ENCODE measurements around the gene SARNP. TPM values are rescaled to one million over a fixed set of nuclear protein-coding genes. Genes with fewer than 3 reads are reported as not detected.

SARNP gene
- total and polyA plus RNA-seq, 8 donors, result 12.3 to 47.9 (median 17.3) TPM

GRCh38 chr12:55707841-55708694 is 109.5 kb downstream of the SARNP start, which contains the start of gene ITGA7:
TSS of gene ITGA7 (minus strand) at chr12:55707904. CDS start at chr12:55707682, 222 bp downstream.
- ATAC-seq (peak; percentile 79 to 95 (median 86)), FAIRE-seq (no peak), DNase-seq (peak in 5 of 6 donors; percentile 58 to 88 (median 79))
- no peaks in the 10 kb centered on the region for H3K27me3 ChIP-seq
- no peaks in the 10 kb centered on the region for H3K9me3 ChIP-seq
- H3K4me3 ChIP-seq, result peak within 1 kb of the TSS; percentile 39 to 62 (median 44)
- intact Hi-C loops (cut with DNase I), result no loop called here
- H3K4me1 ChIP-seq, result peaks cover 0 to 4% (median 0%) of the 10 kb centered on the region in 3 donors
- TF ChIP-seq CTCF (IDR thresholded peaks at IDR 0.05), result no peak
- no peaks in the 10 kb centered on the region for H3K36me3 ChIP-seq
- H3K27ac ChIP-seq, result no peak within 1 kb of the TSS
- WGBS, 2 donors, result 1% methylated on average over 30 to 39 of the region's 39 CpGs

Other genes with a start within 250 kb of the SARNP start
- gene OR2AP1, start 245.3 kb downstream of the SARNP start, total RNA-seq, result not detected
- gene OR2AP1, start 245.3 kb downstream of the SARNP start, polyA plus RNA-seq, result not detected
- not detected for gene OR10P1, start 180.8 kb downstream of the SARNP start, total RNA-seq
- not detected for gene OR10P1, start 180.8 kb downstream of the SARNP start, polyA plus RNA-seq
- 10 to 100 TPM in 1 of 6 donors, 1 to 10 TPM in 5; 3.4 to 12.6 (median 7.3) TPM for gene ITGA7, start 109.8 kb downstream of the SARNP start, total RNA-seq
- gene ITGA7, start 109.8 kb downstream of the SARNP start, polyA plus RNA-seq, result 10 to 100 TPM; 30.1 to 34.5 TPM
- 10 to 100 TPM; 32.5 to 60.6 (median 44.4) TPM for gene BLOC1S1, start 101.7 kb downstream of the SARNP start, total RNA-seq
- gene BLOC1S1, start 101.7 kb downstream of the SARNP start, polyA plus RNA-seq, result 100 to 1,000 TPM; 153 to 155 TPM
- 1 to 10 TPM; 1.3 to 4.4 (median 2.5) TPM for gene RDH5, start 97.3 kb downstream of the SARNP start, total RNA-seq
- 10 to 100 TPM in 1 of 2 donors, 1 to 10 TPM in 1; 8.8 to 12.6 TPM for gene RDH5, start 97.3 kb downstream of the SARNP start, polyA plus RNA-seq
- gene CD63, start 88.7 kb downstream of the SARNP start, total RNA-seq, result 100 to 1,000 TPM; 433 to 636 (median 525) TPM
- 100 to 1,000 TPM; 625 to 717 TPM for gene CD63, start 88.7 kb downstream of the SARNP start, polyA plus RNA-seq
- 1 to 10 TPM in 5 of 6 donors, under 1 TPM in 1; 0.91 to 3.5 (median 1.3) TPM for gene GDF11, start 74.6 kb downstream of the SARNP start, total RNA-seq
- 1 to 10 TPM in 1 of 2 donors, under 1 TPM in 1; 0.99 to 1.7 TPM for gene GDF11, start 74.6 kb downstream of the SARNP start, polyA plus RNA-seq
- gene ORMDL2, start 317 bp upstream of the SARNP start, total RNA-seq, result 10 to 100 TPM in 5 of 6 donors, 1 to 10 TPM in 1; 8.6 to 28.8 (median 16.8) TPM
- 10 to 100 TPM; 21.2 to 33.3 TPM for gene ORMDL2, start 317 bp upstream of the SARNP start, polyA plus RNA-seq
- gene DNAJC14, start 11.9 kb upstream of the SARNP start, total RNA-seq, result 10 to 100 TPM in 5 of 6 donors, 1 to 10 TPM in 1; 8.7 to 20.2 (median 12.5) TPM
- gene DNAJC14, start 11.9 kb upstream of the SARNP start, polyA plus RNA-seq, result 10 to 100 TPM in 1 of 2 donors, 1 to 10 TPM in 1; 7.8 to 13.8 TPM
- 1 to 10 TPM in 4 of 6 donors, under 1 TPM in 2; 0.63 to 6.8 (median 1.8) TPM for gene MMP19, start 25.2 kb upstream of the SARNP start, total RNA-seq
- gene MMP19, start 25.2 kb upstream of the SARNP start, polyA plus RNA-seq, result 1 to 10 TPM; 4.3 to 7.5 TPM
- gene PYM1, start 110.2 kb upstream of the SARNP start, total RNA-seq, result 10 to 100 TPM; 10.8 to 14.9 (median 13.0) TPM
- gene PYM1, start 110.2 kb upstream of the SARNP start, polyA plus RNA-seq, result 10 to 100 TPM; 24.4 to 32.9 TPM
- gene DGKA, start 113.4 kb upstream of the SARNP start, total RNA-seq, result 10 to 100 TPM; 15.5 to 34.9 (median 22.8) TPM
- gene DGKA, start 113.4 kb upstream of the SARNP start, polyA plus RNA-seq, result 10 to 100 TPM; 40.2 to 53.9 TPM
- gene PMEL, start 148.3 kb upstream of the SARNP start, total RNA-seq, result 1 to 10 TPM; 1.2 to 2.4 (median 2.1) TPM
- 1 to 10 TPM; 2.6 to 3.5 TPM for gene PMEL, start 148.3 kb upstream of the SARNP start, polyA plus RNA-seq
- 10 to 100 TPM in 2 of 6 donors, 1 to 10 TPM in 4; 6.6 to 13.3 (median 9.7) TPM for gene CDK2, start 149.1 kb upstream of the SARNP start, total RNA-seq
- 10 to 100 TPM in 1 of 2 donors, 1 to 10 TPM in 1; 5.7 to 19.8 TPM for gene CDK2, start 149.1 kb upstream of the SARNP start, polyA plus RNA-seq
- gene RAB5B, start 156.4 kb upstream of the SARNP start, total RNA-seq, result 10 to 100 TPM; 25.8 to 76.8 (median 37.6) TPM
- 10 to 100 TPM; 19.8 to 37.1 TPM for gene RAB5B, start 156.4 kb upstream of the SARNP start, polyA plus RNA-seq
- gene SUOX, start 179.6 kb upstream of the SARNP start, total RNA-seq, result 10 to 100 TPM in 3 of 6 donors, 1 to 10 TPM in 3; 6.0 to 17.4 (median 9.2) TPM
- gene SUOX, start 179.6 kb upstream of the SARNP start, polyA plus RNA-seq, result 10 to 100 TPM; 15.4 to 20.4 TPM
- 1 to 10 TPM; 2.4 to 5.0 (median 3.1) TPM for gene IKZF4, start 203.3 kb upstream of the SARNP start, total RNA-seq
- 1 to 10 TPM; 1.8 to 3.7 TPM for gene IKZF4, start 203.3 kb upstream of the SARNP start, polyA plus RNA-seq
- gene RPS26, start 224.2 kb upstream of the SARNP start, total RNA-seq, result 10 to 100 TPM; 13.8 to 37.2 (median 27.5) TPM
- gene RPS26, start 224.2 kb upstream of the SARNP start, polyA plus RNA-seq, result 100 to 1,000 TPM; 438 to 593 TPM

All from pancreas (tissue), 10 donors.